Natural killer cell (primary cell): Measurements from ENCODE around the gene LHFPL3. TPM values are rescaled to one million over a fixed set of nuclear protein-coding genes. Genes with fewer than 3 reads are reported as not detected.

Source experiments
- ATAC-seq, 3 donors: fragments of 150-1000 bp in 2 of 3; fragments of 200-7000 bp in 1 of 3; cut with Tn5 transposase; 1 replicate in 1 of 3; 2 replicates in 2 of 3; pipeline ENCODE4 v1.10.0; 2021; ENCODE audit warnings: mild to moderate bottlenecking in 2 of 3, moderate library complexity in 2 of 3
- DNase-seq, 2 donors: peaks; one replicate each; pipeline versions ENCODE4 v3.0.0 to v3.0.0-alpha.2; 2013 to 2021; ENCODE audit warnings: mixed read lengths in 1 of 2
- H3K27ac ChIP-seq: one replicate; pipeline ENCODE4 v1.5.1; 2013; ENCODE audit warnings: mild to moderate bottlenecking, low read length
- H3K27me3 ChIP-seq: one replicate; pipeline ENCODE4 v1.6.1; 2013; ENCODE audit warnings: low read length; ENCODE audit not compliant: control insufficient read depth, insufficient read depth
- H3K36me3 ChIP-seq: one replicate; pipeline ENCODE4 v1.6.1; 2013; ENCODE audit warnings: low read length; ENCODE audit not compliant: control insufficient read depth, insufficient read depth
- H3K4me1 ChIP-seq: one replicate; pipeline ENCODE4 v1.6.1; 2013; ENCODE audit warnings: low read length; ENCODE audit not compliant: control insufficient read depth, insufficient read depth
- H3K4me3 ChIP-seq: one replicate; pipeline ENCODE4 v1.5.1; 2013; ENCODE audit warnings: low read length
- H3K9me3 ChIP-seq: one replicate; pipeline ENCODE4 v1.6.1; 2013; ENCODE audit warnings: low read length; ENCODE audit not compliant: control insufficient read depth, insufficient read depth
- H3K27ac Mint-ChIP-seq, 2 donors: one replicate each; pipeline ENCODE4 v1.8.0; 2022; ENCODE audit warnings: mild to moderate bottlenecking in 2 of 2, mixed read lengths in 2 of 2, moderate library complexity in 1 of 2
- H3K27me3 Mint-ChIP-seq, 2 donors: one replicate each; pipeline ENCODE4 v1.8.0; 2022; ENCODE audit warnings: low read depth in 2 of 2, mixed read lengths in 2 of 2
- H3K36me3 Mint-ChIP-seq: one replicate; pipeline ENCODE4 v1.8.0; 2022; ENCODE audit warnings: mixed read lengths
- H3K4me1 Mint-ChIP-seq, 2 donors: one replicate each; pipeline ENCODE4 v1.8.0; 2022; ENCODE audit warnings: mixed read lengths in 2 of 2
- H3K4me3 Mint-ChIP-seq: one replicate; pipeline ENCODE4 v1.8.0; 2022; ENCODE audit warnings: mild to moderate bottlenecking, moderate library complexity, mixed read lengths
- H3K9me3 Mint-ChIP-seq, 2 donors: one replicate each; pipeline ENCODE4 v1.8.0; 2022; ENCODE audit warnings: mixed read lengths in 2 of 2
- CTCF ChIP-seq: fragments of 200-600 bp; IDR thresholded peaks from one replicate; pipeline ENCODE4 v1.8.0; 2022; ENCODE audit warnings: antibody characterized with exemption
- WGBS: methylation state at CpG from one replicate; pipeline ENCODE4 v1.1.7; 2013; ENCODE audit warnings: missing lambda C conversion rate; ENCODE audit not compliant: insufficient coverage; 5-methylcytosine and 5-hydroxymethylcytosine counted together
- intact Hi-C: fragments of 100-400 bp; cut with micrococcal nuclease; formaldehyde crosslinking; loops from one replicate; pipeline ENCODE4 v1.14.2; 2022
- total RNA-seq, 4 donors: library from RNA; stranded (reverse); fragments of 120-200 nt in 1 of 4; gene quantifications; one replicate each; pipeline versions ENCODE4 v1.2.3 to v1.2.4, GENCODE V29; 2013 to 2022

The LHFPL3 gene
- total RNA-seq, 3 donors from 2014 or later (not counting 1 experiment from before 2014, with no cell fraction given) = not detected

GRCh38 chr7:104627516-104627915 is 299.1 kb downstream of the LHFPL3 start:
- no peak overlapping the region for H3K4me3 Mint-ChIP-seq
- Histone ChIP-seq H3K36me3 (no peaks in the 10 kb centered on the region), H3K4me1 (no peaks in the 10 kb centered on the region), H3K27ac (no peak overlapping the region), H3K27me3 (peaks cover 2% of the 10 kb centered on the region), H3K4me3 (no peak overlapping the region), H3K9me3 (no peaks in the 10 kb centered on the region)
- ATAC-seq (no peak), DNase-seq (no peak)
- peaks cover 0 to 3% of the 10 kb centered on the region in 2 donors for H3K9me3 Mint-ChIP-seq
- no peaks in the 10 kb centered on the region for H3K4me1 Mint-ChIP-seq
- WGBS = 29% methylated on average over 1 of the region's 2 CpGs
- H3K27ac Mint-ChIP-seq = no peak overlapping the region
- intact Hi-C loops = no loop called here
- TF ChIP-seq CTCF = no peak
- no peaks in the 10 kb centered on the region for H3K36me3 Mint-ChIP-seq
- H3K27me3 Mint-ChIP-seq = peaks cover 0 to 3% of the 10 kb centered on the region in 2 donors

- no peak for ATAC-seq
- Mint-ChIP-seq H3K36me3 (no peaks in the 10 kb centered on the region), H3K4me1 (no peaks in the 10 kb centered on the region), H3K27ac (no peak overlapping the region), H3K9me3 (peaks cover 0 to 2% of the 10 kb centered on the region in 2 donors), H3K4me3 (no peak overlapping the region), H3K27me3 (peaks cover 0 to 3% of the 10 kb centered on the region in 2 donors)
- no peaks in the 10 kb centered on the region for H3K9me3 ChIP-seq
- intact Hi-C loops = no loop called here
- no peaks in the 10 kb centered on the region for H3K36me3 ChIP-seq
- H3K4me1 ChIP-seq = no peaks in the 10 kb centered on the region
- no peak for TF ChIP-seq CTCF
- H3K27me3 ChIP-seq = peaks cover 2% of the 10 kb centered on the region
- no peak for DNase-seq
- H3K27ac ChIP-seq = no peak overlapping the region
- WGBS = 82% methylated on average over 1 of the region's 1 CpG
- no peak overlapping the region for H3K4me3 ChIP-seq
Measured at GRCh38 chr7:104628017-104628416, 299.6 kb downstream of the LHFPL3 start.

GRCh38 chr7:104629408-104629807 is 301.0 kb downstream of the LHFPL3 start:
- ATAC-seq (no peak), DNase-seq (no peak)
- Histone ChIP-seq H3K9me3 (no peaks in the 10 kb centered on the region), H3K4me1 (no peaks in the 10 kb centered on the region), H3K4me3 (no peak overlapping the region), H3K27ac (no peak overlapping the region), H3K27me3 (peaks cover 2% of the 10 kb centered on the region), H3K36me3 (no peaks in the 10 kb centered on the region)
- Mint-ChIP-seq H3K9me3 (peaks cover 0 to 2% of the 10 kb centered on the region in 2 donors), H3K36me3 (no peaks in the 10 kb centered on the region), H3K4me3 (no peak overlapping the region), H3K27ac (no peak overlapping the region), H3K27me3 (peaks cover 3% of the 10 kb centered on the region in 2 donors), H3K4me1 (no peaks in the 10 kb centered on the region)
- 63% methylated on average over 1 of the region's 1 CpG for WGBS
- TF ChIP-seq CTCF = no peak
- intact Hi-C loops = no loop called here

- 82% methylated on average over 4 of the region's 4 CpGs for WGBS
- no peak overlapping the region for H3K4me3 ChIP-seq
- intact Hi-C loops = no loop called here
- no peaks in the 10 kb centered on the region for H3K4me1 Mint-ChIP-seq
- no peaks in the 10 kb centered on the region for H3K4me1 ChIP-seq
- no peaks in the 10 kb centered on the region for H3K36me3 Mint-ChIP-seq
- no peak overlapping the region for H3K4me3 Mint-ChIP-seq
- no peak overlapping the region for H3K27ac ChIP-seq
- H3K27ac Mint-ChIP-seq = no peak overlapping the region
- ATAC-seq (no peak), DNase-seq (no peak)
- H3K9me3 ChIP-seq = no peaks in the 10 kb centered on the region
- TF ChIP-seq CTCF = no peak
- no peaks in the 10 kb centered on the region for H3K36me3 ChIP-seq
- no peaks in the 10 kb centered on the region for H3K27me3 Mint-ChIP-seq
- H3K27me3 ChIP-seq = no peaks in the 10 kb centered on the region
- H3K9me3 Mint-ChIP-seq = peaks cover 0 to under 1% of the 10 kb centered on the region in 2 donors
Measured at GRCh38 chr7:104640506-104640905, 312.1 kb downstream of the LHFPL3 start.
